Measurements from ENCODE around the gene GALT.

GALT gene

DNA sequence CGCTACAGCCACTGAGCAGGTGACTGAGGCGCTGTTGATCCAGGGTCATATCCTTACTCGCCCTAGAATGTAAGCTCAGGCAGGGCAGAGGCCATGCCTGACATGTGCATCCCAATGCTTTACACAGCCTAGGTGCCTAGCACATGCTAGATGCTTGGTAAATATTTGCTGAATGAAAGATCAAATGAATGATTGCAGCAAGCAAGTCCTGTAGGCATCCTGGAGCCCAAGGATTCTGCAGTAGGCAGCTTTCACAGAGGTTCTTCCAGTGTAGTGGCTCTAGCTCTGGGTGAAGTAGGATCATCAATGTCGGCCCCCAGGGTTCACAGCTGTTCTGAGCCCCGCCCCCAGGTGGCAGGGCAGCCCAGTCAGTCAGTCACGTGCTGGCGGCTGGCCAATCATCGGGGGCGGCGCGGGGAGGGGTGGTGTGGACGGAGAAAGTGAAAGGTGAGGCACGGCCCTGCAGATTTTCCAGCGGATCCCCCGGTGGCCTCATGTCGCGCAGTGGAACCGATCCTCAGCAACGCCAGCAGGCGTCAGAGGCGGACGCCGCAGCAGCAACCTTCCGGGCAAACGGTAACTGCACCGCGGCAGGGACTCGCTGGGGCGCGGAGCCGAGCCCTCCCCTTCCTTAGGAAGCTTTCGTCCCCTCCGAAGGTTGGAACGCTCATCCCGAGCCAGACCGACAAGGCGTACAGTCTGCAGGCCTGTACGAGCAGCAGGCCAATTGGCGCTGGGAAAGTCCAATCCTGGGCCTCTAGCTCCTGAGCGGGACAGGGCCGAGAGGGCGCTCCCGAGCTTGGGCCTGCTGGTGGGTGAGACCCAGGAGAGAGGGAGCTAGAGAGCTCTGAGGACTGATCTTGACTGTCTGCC is at the start of gene GALT:
Gene GALT (plus strand): TSS at position 465 of the 873 bp plus-strand sequence. CDS start 30 bp downstream, at position 495.
- peak; percentile 97 for DNase-seq (ENCODE audit: low spot score)
- TF ChIP-seq CTCF (IDR thresholded peaks at IDR 0.05; ENCODE audit: extremely low read depth, missing control alignments) = peak; percentile 42

DNA sequence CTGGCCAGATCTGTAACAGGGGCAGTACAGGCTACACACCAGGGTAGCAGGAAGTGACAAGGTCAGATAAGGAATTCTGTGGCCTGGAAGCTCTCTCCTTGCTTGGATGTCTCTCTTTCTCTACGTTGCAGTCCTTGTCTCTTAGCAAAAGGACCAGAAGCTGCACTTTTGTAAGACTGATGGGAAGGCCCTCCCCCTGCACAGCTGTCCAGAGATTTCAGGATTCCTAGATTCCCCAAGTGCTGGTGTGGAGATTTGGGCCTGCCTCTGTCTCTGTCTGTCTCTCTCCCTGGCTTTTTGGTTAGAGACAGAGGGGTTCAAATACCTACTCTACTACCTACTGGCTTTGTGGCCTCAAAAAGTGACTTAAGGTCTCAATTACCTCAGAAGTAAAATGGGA is 46.9 kb upstream of the GALT start:
- no peak for DNase-seq (ENCODE audit: low spot score)

GRCh38 chr9:34600908-34601307 is 45.6 kb upstream of the GALT start:
- TF ChIP-seq CTCF (IDR thresholded peaks at IDR 0.05; ENCODE audit: extremely low read depth, missing control alignments) = no peak
- DNase-seq (ENCODE audit: low spot score) = no peak

More for the DNA sequence above, 46.9 kb upstream of the GALT start:
- TF ChIP-seq CTCF (IDR thresholded peaks at IDR 0.05; ENCODE audit: extremely low read depth, missing control alignments) = no peak

DNA sequence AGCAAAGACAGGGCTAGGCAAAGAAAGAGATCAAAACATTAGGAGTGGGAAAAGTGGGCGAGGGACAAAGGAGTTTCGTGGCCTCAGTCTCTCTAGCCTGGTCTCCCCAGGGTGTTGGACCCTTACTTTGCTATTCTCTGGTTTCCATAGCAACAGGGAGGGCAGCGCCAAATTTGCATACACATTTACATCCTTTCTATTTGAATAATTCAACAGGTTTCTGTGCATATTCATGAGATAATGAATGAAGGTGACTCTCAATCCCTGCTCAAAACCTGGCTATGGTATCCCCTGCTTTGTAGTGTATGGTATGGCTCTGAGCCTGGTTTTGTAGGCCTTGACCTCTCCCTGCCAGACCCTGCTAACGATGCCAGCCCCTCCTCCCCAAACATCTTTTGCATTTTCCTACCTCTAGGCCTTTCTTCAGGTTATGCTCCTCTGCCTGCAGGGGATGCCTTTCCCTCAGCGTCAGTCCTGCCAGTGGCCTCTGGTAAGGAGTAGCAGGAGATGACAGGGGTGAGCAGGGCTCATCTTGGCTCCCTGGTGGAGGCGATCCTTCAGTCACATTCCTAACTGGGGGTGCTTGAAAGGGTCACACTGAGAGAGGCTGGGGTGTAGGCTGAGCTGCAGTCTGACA is 44.4 kb upstream of the GALT start:
- no peak for DNase-seq (ENCODE audit: low spot score)
- TF ChIP-seq CTCF (IDR thresholded peaks at IDR 0.05; ENCODE audit: extremely low read depth, missing control alignments) = no peak

GRCh38 chr9:34603610-34604231 is 42.8 kb upstream of the GALT start:
- DNase-seq (ENCODE audit: low spot score) = peak; percentile 87
- TF ChIP-seq CTCF (IDR thresholded peaks at IDR 0.05; ENCODE audit: extremely low read depth, missing control alignments) = peak; percentile 88

GRCh38 chr9:34606190-34606589 is 40.3 kb upstream of the GALT start:
- DNase-seq (ENCODE audit: low spot score) = no peak
- TF ChIP-seq CTCF (IDR thresholded peaks at IDR 0.05; ENCODE audit: extremely low read depth, missing control alignments) = no peak

DNA sequence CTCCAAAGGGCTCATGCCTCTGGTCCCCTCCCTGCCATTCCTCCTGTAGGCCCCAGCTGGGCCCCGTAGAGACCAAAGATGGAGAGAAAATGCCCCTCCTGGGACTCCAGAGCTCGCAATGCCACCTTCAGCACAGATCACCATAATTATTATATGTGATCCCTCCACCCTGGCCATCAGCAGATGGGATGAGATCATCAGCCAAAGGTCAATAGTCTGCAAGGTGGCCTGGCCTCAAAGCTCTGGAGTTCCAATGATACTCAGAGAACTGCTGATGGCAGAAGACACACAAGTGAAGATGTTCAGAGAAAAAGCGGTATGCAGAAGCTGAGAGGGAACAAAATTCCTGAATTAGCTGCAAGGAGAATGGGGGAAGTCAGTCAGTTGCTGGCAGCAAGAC is 39.6 kb upstream of the GALT start:
- no peak for DNase-seq (ENCODE audit: low spot score)
- no peak for TF ChIP-seq CTCF (IDR thresholded peaks at IDR 0.05; ENCODE audit: extremely low read depth, missing control alignments)

Data from GM20000 (cell line).